HG03097 (cell line): Measurements from ENCODE around the gene IRX6.

ENCODE experiments used
- ATAC-seq: cut with Tn5 transposase; IDR thresholded peaks from one replicate; pipeline ENCODE4 v1.9.1; 2021; ENCODE audit not compliant: unreplicated experiment, low FRiP score

Gene IRX6

DNA sequence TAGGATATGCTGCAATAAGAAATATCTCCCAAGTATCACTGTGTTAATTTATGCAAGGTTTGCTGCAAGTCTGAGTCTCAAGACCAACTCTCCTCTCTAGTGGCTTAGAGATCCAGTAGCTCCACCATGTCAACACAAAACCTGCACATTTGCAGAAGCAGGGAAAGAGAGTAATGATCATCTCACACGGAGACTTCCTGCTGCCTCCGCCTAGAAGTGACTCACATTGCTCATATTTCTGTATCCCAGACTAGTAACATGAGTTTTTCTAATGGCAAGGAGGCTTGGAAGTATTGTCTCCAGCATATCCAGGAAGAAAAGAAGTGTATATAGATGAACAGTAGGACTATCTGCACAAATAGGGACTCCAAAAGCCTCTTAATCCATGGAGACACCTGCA is 15.0 kb upstream of the IRX6 start:
- no peak for ATAC-seq

DNA sequence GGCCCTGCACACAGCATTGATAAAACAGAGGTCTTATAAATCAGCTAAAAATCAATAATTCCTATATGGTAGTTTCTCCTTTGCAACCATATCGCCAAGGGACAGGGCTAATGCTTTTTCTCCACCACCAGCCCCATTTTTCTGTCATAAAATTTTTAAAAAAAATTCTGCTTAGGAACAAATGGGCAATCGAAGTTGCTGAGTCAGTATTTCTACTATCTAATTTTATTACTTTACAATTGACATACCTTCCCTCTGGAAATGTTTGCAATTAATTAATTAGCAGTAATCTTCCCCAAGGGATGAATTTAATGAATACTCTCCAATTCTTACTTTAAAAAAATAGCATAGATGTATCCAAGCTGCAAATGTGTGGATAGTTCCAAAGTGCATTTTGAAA is 1.7 kb upstream of the IRX6 start:
- ATAC-seq, result no peak

DNA sequence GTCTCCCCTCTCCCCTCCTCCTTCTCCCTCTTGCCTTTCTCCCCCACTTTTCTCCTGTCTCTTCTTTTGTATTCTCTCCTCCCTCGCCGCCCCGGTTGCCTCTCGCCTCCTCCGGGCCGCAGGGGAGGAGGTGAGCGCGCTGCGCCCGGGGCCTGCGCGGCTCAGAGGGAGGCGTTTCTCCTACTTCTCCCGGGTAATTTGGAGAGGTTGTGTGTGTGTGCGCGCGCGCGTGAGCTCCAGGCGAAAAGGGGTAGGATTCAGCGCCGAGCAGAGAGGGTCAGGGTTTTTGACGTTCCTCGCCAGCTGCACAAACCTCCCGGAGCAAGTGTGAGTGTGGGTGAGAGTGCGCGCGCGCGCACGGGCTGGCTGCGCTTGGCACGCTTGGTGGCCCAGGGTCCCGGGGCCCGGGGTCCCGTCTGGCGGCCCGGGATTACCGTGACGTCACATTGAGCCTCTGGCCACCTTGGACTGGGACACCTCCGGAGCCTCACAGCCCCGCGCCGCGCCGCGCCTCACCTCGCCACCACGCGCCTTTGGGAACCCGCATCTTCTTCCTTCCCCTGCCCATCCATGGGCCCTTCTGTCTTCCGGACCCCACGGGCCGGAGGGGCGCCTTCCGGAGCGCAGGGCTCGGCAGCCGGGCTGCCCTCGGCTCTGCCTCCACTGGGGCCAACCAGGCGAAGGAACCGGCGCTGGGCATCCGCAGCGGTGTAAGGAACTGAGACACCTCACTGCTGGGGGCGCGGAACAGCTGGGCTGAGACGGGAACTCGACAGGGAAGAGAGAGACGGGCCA is 479 bp downstream of the IRX6 start:
- no peak for ATAC-seq

DNA sequence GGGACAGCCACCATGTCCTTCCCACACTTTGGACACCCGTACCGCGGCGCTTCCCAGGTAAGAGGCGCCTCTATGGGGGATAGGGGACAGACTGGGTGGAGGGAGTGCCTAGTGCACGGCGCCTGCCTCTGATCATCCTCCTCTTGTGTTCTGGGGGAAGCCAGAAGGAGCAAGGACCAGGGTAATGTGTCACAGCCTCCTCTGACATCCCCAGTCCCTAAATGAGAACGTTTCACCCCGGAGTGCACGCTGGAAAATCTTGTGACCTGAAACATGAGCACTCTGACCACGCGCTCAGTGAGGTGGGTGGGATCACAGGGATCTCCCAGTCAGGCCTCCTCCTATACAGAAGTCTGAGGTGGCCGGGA is 1.1 kb downstream of the IRX6 start:
- ATAC-seq, result no peak

DNA sequence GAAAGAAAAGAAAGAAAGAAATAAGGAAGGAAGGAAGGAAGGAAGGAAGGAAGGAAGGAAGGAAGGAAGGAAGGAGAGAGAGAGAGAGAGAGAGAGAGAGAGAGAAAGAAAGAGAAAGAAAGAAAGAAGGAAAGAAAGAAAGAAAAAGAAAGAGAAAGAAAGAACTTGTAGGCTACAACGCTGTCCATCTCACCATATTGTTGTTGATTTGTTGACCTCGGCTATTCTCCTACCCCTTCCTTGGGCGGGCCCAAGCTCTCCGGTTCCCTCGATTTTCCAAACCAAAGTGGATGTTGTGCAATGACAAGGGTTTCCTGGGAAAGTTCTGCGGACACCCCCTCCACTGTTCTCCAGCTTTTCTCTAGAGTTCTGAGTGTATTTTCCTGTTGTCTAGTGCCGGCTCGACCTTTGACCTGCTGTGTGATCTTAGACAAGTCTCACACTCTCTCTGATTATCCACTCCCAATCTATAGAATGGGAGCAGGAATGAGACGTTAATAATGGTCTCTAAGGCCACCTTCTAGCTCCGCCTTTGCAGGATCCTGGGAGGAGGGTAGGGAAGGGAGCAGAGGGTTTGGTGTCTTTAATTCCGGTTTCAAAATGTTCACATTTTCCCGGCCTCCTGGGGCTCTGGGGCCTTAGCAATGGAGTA is 1.6 kb downstream of the IRX6 start:
- no peak for ATAC-seq

DNA sequence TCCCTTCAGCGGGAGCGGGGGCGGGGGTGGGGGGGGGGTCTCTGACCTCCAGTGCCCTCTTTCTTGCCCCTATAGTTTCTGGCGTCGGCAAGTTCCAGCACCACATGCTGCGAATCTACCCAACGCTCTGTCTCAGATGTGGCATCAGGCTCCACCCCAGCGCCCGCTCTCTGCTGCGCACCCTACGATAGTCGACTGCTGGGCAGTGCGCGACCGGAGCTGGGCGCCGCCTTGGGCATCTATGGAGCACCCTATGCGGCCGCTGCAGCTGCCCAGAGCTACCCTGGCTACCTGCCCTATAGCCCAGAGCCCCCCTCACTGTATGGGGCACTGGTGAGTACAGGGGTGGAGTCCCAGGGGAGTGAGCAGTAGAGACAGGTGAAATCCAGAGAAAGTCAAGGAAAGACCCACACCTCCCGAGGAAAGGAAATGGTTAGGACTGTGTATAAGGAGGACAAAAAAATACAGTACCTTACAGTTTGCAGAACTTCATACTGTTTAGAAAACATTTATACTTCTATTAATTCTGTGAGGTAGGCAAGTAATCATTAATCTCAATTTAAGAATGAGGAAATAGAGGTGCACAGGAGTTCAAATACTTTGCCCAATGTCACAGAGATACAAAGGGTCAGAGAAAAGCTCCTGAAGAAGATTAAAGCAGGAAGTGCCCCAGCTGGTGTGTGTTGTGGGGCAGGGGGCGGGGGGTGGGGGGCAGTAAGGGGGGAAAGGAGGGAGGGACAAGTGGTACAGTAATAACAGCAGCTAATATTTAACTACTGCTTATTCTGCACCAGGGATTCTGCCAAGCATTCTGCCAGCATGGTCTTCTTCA is 2.5 kb downstream of the IRX6 start:
- ATAC-seq, result no peak

DNA sequence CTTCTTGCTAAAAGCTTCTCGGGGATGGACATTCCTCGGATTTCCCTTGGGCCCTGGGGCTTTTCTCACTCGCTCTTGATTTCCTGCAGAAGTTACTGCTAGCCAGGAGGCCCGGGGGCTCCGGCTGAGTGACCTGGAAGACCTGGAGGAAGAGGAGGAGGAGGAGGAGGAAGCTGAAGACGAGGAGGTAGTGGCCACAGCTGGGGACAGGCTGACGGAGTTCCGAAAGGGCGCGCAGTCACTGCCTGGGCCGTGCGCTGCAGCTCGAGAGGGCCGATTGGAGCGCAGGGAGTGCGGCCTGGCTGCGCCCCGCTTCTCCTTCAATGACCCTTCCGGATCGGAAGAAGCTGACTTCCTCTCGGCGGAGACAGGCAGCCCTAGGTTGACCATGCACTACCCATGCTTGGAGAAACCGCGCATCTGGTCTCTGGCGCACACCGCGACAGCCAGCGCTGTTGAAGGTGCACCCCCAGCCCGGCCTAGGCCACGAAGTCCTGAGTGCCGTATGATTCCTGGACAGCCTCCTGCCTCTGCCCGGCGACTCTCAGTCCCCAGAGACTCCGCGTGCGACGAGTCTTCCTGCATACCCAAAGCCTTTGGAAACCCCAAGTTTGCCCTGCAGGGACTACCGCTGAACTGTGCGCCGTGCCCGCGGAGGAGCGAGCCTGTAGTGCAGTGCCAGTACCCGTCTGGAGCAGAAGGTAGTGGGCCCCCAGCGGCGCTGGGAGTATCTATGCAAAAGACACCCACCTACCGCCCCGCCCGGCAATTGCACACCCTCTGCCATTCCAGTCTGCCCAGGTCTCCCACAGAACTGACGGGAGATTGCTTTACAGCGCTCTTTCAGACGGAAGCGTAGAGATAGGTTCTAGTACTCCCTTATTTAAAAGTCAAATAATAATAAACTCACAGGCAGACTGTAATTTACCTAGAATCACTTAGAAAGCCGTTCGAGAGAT is 4.9 kb downstream of the IRX6 start:
- no peak for ATAC-seq

DNA sequence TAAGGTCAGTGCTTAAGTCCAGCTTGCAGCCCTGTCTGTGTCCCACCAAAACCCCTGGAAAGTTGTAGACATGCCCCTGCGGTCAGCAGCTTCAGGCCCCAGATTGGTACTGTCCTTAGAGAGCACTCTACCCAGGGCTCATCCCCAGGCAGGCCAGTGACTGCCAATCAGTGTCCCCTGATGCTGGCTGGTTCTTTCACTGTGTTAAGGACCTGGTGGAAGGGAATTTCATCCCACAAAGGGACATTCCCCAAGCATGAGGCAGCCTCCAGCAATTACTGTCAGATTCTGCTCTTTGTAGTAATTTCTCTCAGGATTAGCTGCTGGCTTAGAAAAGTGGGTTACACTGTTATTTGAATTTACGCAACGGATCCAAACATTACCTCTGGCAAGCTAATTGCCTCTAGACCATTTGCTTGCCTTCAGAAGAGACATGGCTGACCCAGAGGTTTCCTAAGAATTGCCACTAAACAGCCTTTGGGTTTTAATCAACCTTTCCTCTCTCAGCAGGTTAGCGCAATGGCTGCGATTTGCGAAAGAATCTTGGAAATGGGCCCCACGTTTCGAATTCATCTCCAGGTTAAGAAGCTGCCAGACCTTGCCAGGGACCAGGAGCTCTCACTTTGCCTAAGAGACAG is 5.9 kb downstream of the IRX6 start:
- ATAC-seq, result no peak

DNA sequence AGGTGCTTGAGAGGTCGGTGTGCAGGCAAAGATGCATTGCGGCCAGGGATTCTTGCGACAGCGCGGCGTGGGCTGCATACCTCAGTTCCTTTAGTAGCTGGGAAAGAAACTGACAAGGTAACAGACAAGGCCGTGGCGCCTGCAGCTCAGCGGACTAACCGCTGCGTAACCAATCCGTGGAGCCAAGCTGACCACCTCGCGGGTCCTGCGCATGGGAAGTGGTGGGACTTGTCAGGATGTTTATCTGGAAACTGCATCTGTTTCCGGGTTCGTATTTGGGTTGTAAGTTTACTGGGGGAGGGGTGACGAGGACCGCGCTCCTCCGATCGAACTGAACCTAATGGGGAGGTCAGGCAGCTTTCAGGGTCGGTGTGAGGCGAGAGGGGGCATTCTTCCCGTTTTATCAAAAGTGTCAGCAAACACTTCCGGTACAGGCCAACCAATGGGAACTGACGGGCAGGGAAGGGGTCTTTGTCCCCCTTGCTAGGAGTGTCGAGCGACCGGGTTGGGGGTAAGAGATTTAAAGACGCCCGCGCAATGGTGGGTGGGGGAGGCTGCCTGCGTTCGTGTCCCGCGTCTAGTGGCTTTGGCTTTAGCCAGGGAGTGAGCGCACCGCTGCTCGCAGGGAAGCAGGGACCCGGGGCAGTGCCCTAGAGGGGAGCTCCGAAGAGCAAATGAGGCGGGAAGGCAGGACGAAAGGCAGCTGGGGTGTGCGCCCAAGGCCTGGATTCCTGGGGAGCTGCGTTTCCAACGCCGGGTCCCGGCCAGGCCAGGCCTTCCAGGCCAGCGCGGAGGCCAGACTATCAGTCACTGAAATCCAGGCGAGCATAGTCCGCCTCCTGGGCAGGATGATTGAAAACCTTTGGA is 7.0 kb downstream of the IRX6 start:
- no peak for ATAC-seq

DNA sequence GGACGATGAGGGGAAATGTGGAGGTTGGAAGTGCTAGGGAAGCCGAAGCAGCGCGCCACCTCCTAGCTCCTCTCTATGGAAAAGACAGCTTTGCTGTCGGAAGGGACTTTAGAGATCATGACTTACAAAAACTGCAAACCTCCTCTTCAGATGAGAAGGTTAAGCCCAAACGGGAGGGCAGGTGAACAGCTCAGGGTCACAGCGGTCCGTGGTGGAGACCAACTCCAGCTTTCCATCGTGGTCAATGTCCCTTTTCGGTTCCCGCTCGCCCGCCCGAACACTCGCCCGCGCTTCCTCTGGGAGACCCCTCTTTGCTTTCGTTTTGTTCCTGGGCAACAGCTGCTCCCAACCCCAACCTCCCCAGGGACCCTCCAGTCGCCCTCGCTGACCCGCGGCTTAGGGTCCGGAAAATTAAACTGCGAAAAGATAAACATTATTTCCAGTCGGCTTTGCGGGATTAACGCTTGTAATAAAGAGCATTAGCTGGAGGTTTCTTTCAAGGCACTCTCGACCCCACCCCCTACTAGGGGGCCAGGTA is 7.7 kb downstream of the IRX6 start:
- no peak for ATAC-seq

DNA sequence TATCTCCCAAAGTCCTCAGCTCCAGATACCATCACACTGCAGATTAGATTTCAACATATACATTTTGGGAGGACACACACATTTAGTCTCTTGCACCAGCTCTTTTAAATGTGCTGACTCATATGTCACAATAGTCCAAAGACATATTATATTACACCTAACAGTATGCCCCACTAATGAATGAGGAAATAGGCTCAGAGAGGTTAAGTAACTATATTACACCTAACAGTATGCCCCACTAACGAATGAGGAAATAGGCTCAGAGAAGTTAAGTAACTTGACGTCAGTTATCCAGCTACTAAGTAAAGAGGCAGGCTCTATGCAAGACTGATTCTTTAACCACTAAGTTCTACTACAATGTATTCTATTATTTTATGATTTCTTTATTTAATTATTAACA is 9.7 kb downstream of the IRX6 start:
- no peak for ATAC-seq

DNA sequence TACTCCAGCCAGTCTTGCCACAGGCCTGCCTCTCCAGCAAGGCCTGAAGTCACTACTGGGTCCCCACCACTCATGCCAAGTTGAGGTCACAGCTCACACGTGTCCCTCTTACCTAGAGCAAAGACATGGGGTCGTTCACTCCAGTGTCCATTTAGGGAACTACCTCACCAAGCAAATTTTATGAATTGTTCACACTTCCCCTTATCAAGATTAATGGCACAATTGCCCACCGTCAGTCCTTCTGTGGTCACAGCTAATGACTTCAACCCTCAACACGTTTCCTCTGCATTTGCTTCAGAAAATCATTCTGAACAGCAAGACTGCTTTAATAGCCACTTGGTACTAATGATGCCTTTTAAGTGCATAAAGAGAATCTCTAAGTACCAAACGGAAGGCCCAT is 14.6 kb downstream of the IRX6 start:
- no peak for ATAC-seq

DNA sequence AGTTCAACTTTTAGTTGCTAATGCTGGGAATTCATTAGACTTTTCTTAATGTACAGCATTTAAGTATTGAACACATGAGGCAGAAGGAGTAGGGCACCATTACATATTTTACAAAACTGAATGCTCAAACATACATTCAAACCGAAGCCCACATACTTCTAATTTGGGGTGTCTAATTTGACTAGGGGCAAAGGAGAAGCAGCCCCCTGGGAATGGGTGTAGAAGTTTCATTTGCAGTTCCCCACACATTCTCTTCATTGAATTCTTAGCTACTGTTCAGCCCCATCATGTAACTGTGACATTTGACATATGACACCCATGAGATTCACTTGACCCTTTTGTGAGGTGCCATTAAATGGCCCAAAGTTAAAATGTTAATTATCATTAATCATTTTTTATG is 16.4 kb downstream of the IRX6 start:
- no peak for ATAC-seq

DNA sequence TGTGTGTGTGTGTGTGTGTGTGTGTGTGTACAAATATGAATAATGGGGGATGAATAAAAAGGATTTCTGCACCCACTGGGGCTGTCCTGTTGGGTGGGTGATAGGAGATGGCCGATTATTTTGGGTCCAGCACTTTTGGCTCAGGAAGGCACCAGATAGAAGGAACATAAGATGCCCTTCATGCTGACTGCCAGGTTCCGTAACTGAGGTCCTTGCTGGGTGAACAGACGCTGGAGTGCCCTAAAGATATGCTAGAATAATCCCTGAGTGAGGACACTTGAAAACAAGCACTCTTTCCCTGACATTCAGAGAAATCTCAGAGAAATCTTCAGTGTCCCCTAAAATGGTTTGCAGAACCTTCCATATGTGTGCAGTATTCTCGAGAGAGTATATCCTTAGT is 17.7 kb downstream of the IRX6 start:
- no peak for ATAC-seq

DNA sequence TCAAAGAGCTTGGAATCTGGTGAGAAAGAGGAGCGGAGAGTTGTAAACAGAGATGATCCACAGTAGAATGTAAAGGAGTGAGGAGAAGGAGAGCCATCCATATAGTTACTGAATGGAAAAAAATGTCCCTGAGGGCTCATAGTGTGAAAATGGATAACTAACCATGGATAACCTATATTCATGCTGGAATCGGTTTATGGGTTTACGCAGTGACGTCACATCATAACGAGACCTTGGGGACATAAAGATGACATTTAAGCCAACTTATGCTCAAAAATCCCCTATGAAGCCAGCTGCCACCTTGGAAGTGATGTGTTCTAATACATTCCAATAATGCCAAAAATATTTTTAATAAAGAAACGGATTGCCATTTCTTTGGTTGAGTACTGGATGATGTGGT is 22.5 kb downstream of the IRX6 start:
- no peak for ATAC-seq

DNA sequence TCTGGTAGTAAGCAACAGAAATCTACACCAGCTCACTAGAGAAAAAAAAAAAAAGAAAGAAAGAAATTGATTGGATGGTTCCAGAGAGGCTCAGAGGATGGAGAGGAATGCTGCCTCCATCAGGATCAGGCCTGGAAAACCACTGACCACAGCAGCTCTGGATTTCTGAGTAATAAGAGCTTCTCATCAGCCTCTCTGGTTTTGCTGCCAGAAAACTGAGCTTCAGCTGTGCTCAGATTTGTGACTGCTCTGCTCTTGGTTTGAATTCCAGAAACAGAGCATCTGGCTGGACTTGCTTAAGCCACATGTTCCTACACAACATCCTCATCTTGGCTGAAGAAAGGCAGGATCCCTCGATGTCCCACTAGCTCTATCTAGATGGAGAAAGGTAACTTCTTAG is 25.9 kb downstream of the IRX6 start:
- ATAC-seq, result no peak

DNA sequence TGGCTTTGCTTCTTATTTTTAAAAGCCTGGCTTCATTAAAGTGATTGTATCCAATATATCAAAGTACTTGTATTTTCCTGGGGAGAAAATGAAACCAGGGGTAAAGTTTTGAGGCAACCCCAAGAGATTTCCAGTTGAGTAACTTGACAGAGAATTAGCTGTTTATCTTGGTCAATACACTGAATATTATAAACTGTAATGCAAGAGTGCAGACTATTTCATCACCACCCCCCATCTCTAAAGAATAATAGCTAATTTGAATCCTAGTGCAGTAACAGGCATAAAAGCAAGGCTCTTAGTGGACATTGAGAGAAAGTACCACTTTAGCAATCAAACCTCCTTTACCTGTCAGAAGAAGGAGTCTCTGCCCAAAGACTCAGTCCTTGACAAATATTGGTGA is 27.0 kb downstream of the IRX6 start:
- no peak for ATAC-seq

DNA sequence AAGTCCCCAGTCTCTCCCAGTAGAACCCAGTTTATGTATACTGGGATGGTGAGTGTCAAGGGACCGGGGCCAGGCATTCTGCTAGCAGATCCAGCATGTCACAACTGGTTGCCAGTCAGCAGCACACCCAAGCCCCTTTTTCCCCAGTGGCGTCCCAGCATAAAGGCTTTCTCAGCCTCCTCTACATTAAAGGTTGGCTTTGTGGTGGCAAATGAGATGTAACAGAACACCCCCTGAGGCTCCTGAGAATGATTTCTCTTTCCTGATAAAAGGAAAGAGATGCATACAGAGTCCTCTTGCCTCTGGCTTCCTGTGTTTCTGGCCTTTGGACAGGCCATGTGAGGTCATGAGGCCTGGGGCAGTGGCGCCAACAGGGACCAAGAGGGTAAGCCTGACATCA is 27.9 kb downstream of the IRX6 start:
- ATAC-seq, result no peak

DNA sequence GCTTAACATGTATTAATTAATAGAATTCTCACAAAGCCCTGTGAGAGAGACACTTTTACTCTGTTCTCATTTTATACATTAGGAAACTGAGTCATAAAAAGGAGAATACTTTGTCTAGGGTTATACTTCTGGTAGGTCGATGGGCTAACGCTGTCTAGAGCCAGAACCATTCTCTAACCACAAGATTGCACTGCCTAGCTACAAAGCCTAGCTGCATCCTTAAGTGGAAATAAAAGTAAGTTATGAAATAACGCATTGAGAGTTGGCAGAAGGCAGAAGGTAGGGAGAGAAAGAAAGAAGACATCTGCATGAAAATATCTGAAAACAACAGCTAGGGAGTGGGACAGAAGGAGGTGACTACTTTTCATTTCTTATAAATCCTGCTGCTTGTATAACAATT is 33.2 kb downstream of the IRX6 start:
- ATAC-seq, result no peak
